HepG2 (cell line): Measurements from ENCODE around the gene GLT1D1. TPM values are rescaled to one million over a fixed set of nuclear protein-coding genes. Genes with fewer than 3 reads are reported as not detected.

Source experiments
- ATAC-seq: fragments of 200-7000 bp; cut with Tn5 transposase; 3 replicates; pipeline ENCODE4 v1.9.1; 2020; ENCODE audit warnings: mild to moderate bottlenecking, moderate library complexity
- BruUV-seq: library from RNA; stranded (reverse); fragments of 400-500 nt; replicated peaks from 2 replicates; lab custom pipeline; 2021; lab: Mats Ljungman, UMichigan
- CTCF ChIA-PET: fragments of 300-600 bp; formaldehyde crosslinking; extraction: SDS; loops from one replicate; lab custom pipeline; 2021; ENCODE audit warnings: low total read pairs, inconsistent platforms, low intra/inter-chr PET ratio; lab: Yijun Ruan, JAX
- POLR2A ChIA-PET: fragments of 350-600 bp; sonication (Branson Sonifier 250); formaldehyde crosslinking; loops from one replicate; lab custom pipeline; 2020; ENCODE audit warnings: antibody characterized with exemption, inconsistent platforms; lab: Yijun Ruan, JAX
- DNase-seq: peaks from one replicate; pipeline ENCODE4 v3.0.0-alpha.2; 2015; ENCODE audit warnings: low spot score
- FAIRE-seq: peaks from 3 replicates; lab custom pipeline; 2011; peaks lifted over from hg19 to GRCh38; lab: Jason Lieb, UNC
- H2AFZ ChIP-seq: one replicate; pipeline ENCODE4 v1.6.1; 2011; ENCODE audit warnings: low read length, inconsistent platforms
- H3K27ac ChIP-seq: fragments of 300-600 bp; 3 replicates; pipeline ENCODE4 v1.8.0; 2011; ENCODE audit warnings: mixed run types, mild to moderate bottlenecking, mixed read lengths, low read length, inconsistent platforms; ENCODE audit not compliant: insufficient read depth; ENCODE audit errors: extremely low read length
- H3K27me3 ChIP-seq, 2 experiments: fragments of 200-600 bp in 1 of 2; 2 replicates in 1 of 2; 3 replicates in 1 of 2; pipeline versions ENCODE4 v1.6.0 to v1.8.0; 2011; ENCODE audit warnings: low read length in 2 of 2, mild to moderate bottlenecking in 2 of 2, moderate library complexity in 2 of 2, inconsistent platforms in 1 of 2; ENCODE audit not compliant: insufficient read depth in 2 of 2, control insufficient read depth in 1 of 2
- H3K36me3 ChIP-seq, 2 experiments: fragments of 200-600 bp in 1 of 2; replicated peaks in 1 of 2; 2 replicates in 1 of 2; 3 replicates in 1 of 2; pipeline versions ENCODE4 v1.5.1 to v1.8.0; 2011; ENCODE audit warnings: low read length in 2 of 2, inconsistent platforms in 1 of 2; ENCODE audit not compliant: insufficient read depth in 2 of 2, control insufficient read depth in 1 of 2
- H3K4me1 ChIP-seq: 2 replicates; pipeline ENCODE4 v1.5.1; 2012; ENCODE audit warnings: low read length, inconsistent platforms; ENCODE audit not compliant: insufficient read depth
- H3K4me2 ChIP-seq: 2 replicates; pipeline ENCODE4 v1.6.0; 2011; ENCODE audit warnings: low read depth, low read length, inconsistent platforms
- H3K4me3 ChIP-seq, 3 experiments: fragments of 200-600 bp in 1 of 3; sonication (generic), shearing (Covaris generic) in 1 of 3; replicated peaks in 1 of 3; 2 replicates each; pipeline ENCODE4 v1.5.1; 2011 to 2016; ENCODE audit warnings: low read length in 3 of 3, inconsistent platforms in 2 of 3, low read depth in 2 of 3, mild to moderate bottlenecking in 2 of 3, control low read depth in 1 of 3, mixed read lengths in 1 of 3; ENCODE audit not compliant: insufficient read depth in 1 of 3
- H3K79me2 ChIP-seq: one replicate; pipeline ENCODE4 v1.6.1; 2011; ENCODE audit warnings: low read length, inconsistent platforms; ENCODE audit not compliant: insufficient read depth
- H3K9ac ChIP-seq: 2 replicates; pipeline ENCODE4 v1.6.0; 2011; ENCODE audit warnings: mild to moderate bottlenecking, low read depth, low read length, inconsistent platforms; ENCODE audit not compliant: insufficient read depth
- H3K9me3 ChIP-seq: 2 replicates; pipeline ENCODE4 v1.5.1; 2012; ENCODE audit warnings: mild to moderate bottlenecking, low read length
- H4K20me1 ChIP-seq: 2 replicates; pipeline ENCODE4 v1.6.0; 2011; ENCODE audit warnings: inconsistent platforms, mild to moderate bottlenecking, low read length, moderate library complexity; ENCODE audit not compliant: insufficient read depth
- ATRX ChIP-seq: sonication (generic); formaldehyde crosslinking; IDR thresholded peaks from 2 replicates; pipeline ENCODE4 v1.4.0; 2020; ENCODE audit warnings: missing genetic modification reagents, borderline replicate concordance
- FOXA1 ChIP-seq, 2 experiments: fragments of 450-650 bp in 1 of 2; sonication (generic) in 1 of 2; formaldehyde crosslinking in 1 of 2; IDR thresholded peaks; 2 replicates each; pipeline versions ENCODE4 v1.4.0 to v1.6.1; 2016 to 2020; ENCODE audit warnings: missing genetic modification reagents in 1 of 2
- KAT7 ChIP-seq: IDR thresholded peaks from 2 replicates; pipeline ENCODE4 v1.6.1; 2018; ENCODE audit warnings: borderline replicate concordance, missing compliant biosample characterization
- PPARG ChIP-seq: conservative IDR thresholded peaks from 2 replicates; pipeline ENCODE4 v1.6.1; 2016; ENCODE audit warnings: missing biosample characterization, missing genetic modification reagents
- ZFP62 ChIP-seq: sonication (generic); formaldehyde crosslinking; IDR thresholded peaks from 2 replicates; pipeline ENCODE4 v1.4.0; 2020; ENCODE audit warnings: missing genetic modification reagents
- ZMYM4 ChIP-seq: sonication (generic); formaldehyde crosslinking; IDR thresholded peaks from 2 replicates; pipeline ENCODE4 v1.8.1; 2023; ENCODE audit warnings: mild to moderate bottlenecking, missing genetic modification reagents
- ZNF724P ChIP-seq: sonication (generic); formaldehyde crosslinking; IDR thresholded peaks from 2 replicates; pipeline ENCODE4 v1.8.0; 2022; ENCODE audit warnings: missing genetic modification reagents, borderline replicate concordance
- ZNF800 ChIP-seq: sonication (generic); formaldehyde crosslinking; IDR thresholded peaks from 2 replicates; pipeline ENCODE4 v1.4.0; 2020; ENCODE audit warnings: missing genetic modification reagents
- ZSCAN31 ChIP-seq: sonication (generic); formaldehyde crosslinking; IDR thresholded peaks from 2 replicates; pipeline ENCODE4 v1.5.0; 2020; ENCODE audit warnings: low read depth, mild to moderate bottlenecking, missing genetic modification reagents
- WGBS: methylation state at CpG from one replicate; pipeline ENCODE4 v1.1.6; 2017; ENCODE audit warnings: low lambda C conversion rate; 5-methylcytosine and 5-hydroxymethylcytosine counted together
- in situ Hi-C: cut with HindIII; loops from 2 replicates; pipeline ENCODE4 v1.10.0; 2017; ENCODE audit warnings: low pct_unique_long_range_greater_than_20kb; ENCODE audit not compliant: extremely low pct_ligation_motif_present
- intact Hi-C: fragments of 100-400 bp; cut with micrococcal nuclease; formaldehyde crosslinking; loops from one replicate; pipeline ENCODE4 v1.10.0; 2022; ENCODE audit not compliant: unreplicated experiment
- polyA plus RNA-seq, 8 experiments: library from polyadenylated mRNA; depleted of rRNA in 3 of 8; stranded (reverse) in 7 of 8; unstranded in 1 of 8; fragments of >200 nt; fragmentation: Illumina TruSeq in 4 of 8; extraction: Trizol in 4 of 8; gene quantifications; 2 replicates each; pipeline versions ENCODE4 v1.2.1 to v1.2.3, GENCODE V29; 2011 to 2016; ENCODE audit warnings: low read depth in 4 of 8, missing spikeins in 1 of 8, mixed read lengths in 1 of 8; ENCODE audit not compliant: insufficient read depth in 1 of 8
- total RNA-seq, 5 experiments: library from RNA; depleted of rRNA; stranded (reverse); fragments of >200 nt; fragmentation: Illumina TruSeq; extraction: Trizol; gene quantifications; 2 replicates each; pipeline ENCODE4 v1.2.3, GENCODE V29; 2016; ENCODE audit warnings: low read depth in 1 of 5
- TF ChIP-seq, protein P1 (sequence below): sonication (generic); formaldehyde crosslinking; IDR thresholded peaks from 2 replicates; pipeline ENCODE4 v1.5.1; 2020; ENCODE audit warnings: missing genetic modification reagents, mild to moderate bottlenecking, borderline replicate concordance
- TF ChIP-seq, protein P2 (sequence below): sonication (generic); formaldehyde crosslinking; IDR thresholded peaks from 2 replicates; pipeline ENCODE4 v1.9.0; 2021; ENCODE audit warnings: mild to moderate bottlenecking, missing genetic modification reagents

Gene GLT1D1
- total and polyA plus RNA-seq, 2 of the 13 experiments (the other 11 are each of a cell fraction or from before 2014, with no cell fraction given) = 0.09 to 0.17 TPM

GRCh38 chr12:128910629-128911028, 57.4 kb downstream of the GLT1D1 start:
- no peak overlapping the region for H3K4me2 ChIP-seq
- H3K4me1 ChIP-seq = peaks cover 20% of the 10 kb centered on the region
- intact Hi-C loops = no loop called here
- H4K20me1 ChIP-seq = no peaks in the 10 kb centered on the region
- FAIRE-seq = no peak
- no peak for ATAC-seq
- WGBS = 65% methylated on average over 10 of the region's 10 CpGs
- no peak overlapping the region for H2AFZ ChIP-seq
- DNase-seq = no peak
- H3K27me3 ChIP-seq = no peaks in the 10 kb centered on the region; a peak in 1 of 5 replicates
- no peak overlapping the region for H3K9ac ChIP-seq
- POLR2A ChIA-PET = no interaction called here
- H3K9me3 ChIP-seq = no peaks in the 10 kb centered on the region
- no peaks in the 10 kb centered on the region for H3K79me2 ChIP-seq
- no peaks in the 10 kb centered on the region for H3K36me3 ChIP-seq
- in situ Hi-C loops = no loop called here
- H3K4me3 ChIP-seq = no peak overlapping the region
- CTCF ChIA-PET = no interaction called here
- BruUV-seq = no TSS peak
- no peak overlapping the region for H3K27ac ChIP-seq
- no peak for TF ChIP-seq ATRX (CRISPR knock-in tag)
- TF ChIP-seq ZFP62 (CRISPR knock-in tag) = no peak
- TF ChIP-seq PPARG = no peak
- TF ChIP-seq ZSCAN31 (CRISPR knock-in tag) = no peak
- TF ChIP-seq FOXA1 (IDR thresholded peaks at IDR 0.05) = no peak
- no peak for TF ChIP-seq FOXA1 (CRISPR knock-in tag; IDR thresholded peaks at IDR 0.05)
- TF ChIP-seq ZNF724P (CRISPR knock-in tag) = no peak
- TF ChIP-seq ZMYM4 (CRISPR knock-in tag) = no peak
- TF ChIP-seq ZNF800 (CRISPR knock-in tag) = no peak
- TF ChIP-seq, protein P1, sequence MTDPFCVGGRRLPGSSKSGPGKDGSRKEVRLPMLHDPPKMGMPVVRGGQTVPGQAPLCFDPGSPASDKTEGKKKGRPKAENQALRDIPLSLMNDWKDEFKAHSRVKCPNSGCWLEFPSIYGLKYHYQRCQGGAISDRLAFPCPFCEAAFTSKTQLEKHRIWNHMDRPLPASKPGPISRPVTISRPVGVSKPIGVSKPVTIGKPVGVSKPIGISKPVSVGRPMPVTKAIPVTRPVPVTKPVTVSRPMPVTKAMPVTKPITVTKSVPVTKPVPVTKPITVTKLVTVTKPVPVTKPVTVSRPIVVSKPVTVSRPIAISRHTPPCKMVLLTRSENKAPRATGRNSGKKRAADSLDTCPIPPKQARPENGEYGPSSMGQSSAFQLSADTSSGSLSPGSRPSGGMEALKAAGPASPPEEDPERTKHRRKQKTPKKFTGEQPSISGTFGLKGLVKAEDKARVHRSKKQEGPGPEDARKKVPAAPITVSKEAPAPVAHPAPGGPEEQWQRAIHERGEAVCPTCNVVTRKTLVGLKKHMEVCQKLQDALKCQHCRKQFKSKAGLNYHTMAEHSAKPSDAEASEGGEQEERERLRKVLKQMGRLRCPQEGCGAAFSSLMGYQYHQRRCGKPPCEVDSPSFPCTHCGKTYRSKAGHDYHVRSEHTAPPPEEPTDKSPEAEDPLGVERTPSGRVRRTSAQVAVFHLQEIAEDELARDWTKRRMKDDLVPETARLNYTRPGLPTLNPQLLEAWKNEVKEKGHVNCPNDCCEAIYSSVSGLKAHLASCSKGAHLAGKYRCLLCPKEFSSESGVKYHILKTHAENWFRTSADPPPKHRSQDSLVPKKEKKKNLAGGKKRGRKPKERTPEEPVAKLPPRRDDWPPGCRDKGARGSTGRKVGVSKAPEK (CRISPR knock-in tag) = no peak
- TF ChIP-seq KAT7 = no peak
- TF ChIP-seq, protein P2, sequence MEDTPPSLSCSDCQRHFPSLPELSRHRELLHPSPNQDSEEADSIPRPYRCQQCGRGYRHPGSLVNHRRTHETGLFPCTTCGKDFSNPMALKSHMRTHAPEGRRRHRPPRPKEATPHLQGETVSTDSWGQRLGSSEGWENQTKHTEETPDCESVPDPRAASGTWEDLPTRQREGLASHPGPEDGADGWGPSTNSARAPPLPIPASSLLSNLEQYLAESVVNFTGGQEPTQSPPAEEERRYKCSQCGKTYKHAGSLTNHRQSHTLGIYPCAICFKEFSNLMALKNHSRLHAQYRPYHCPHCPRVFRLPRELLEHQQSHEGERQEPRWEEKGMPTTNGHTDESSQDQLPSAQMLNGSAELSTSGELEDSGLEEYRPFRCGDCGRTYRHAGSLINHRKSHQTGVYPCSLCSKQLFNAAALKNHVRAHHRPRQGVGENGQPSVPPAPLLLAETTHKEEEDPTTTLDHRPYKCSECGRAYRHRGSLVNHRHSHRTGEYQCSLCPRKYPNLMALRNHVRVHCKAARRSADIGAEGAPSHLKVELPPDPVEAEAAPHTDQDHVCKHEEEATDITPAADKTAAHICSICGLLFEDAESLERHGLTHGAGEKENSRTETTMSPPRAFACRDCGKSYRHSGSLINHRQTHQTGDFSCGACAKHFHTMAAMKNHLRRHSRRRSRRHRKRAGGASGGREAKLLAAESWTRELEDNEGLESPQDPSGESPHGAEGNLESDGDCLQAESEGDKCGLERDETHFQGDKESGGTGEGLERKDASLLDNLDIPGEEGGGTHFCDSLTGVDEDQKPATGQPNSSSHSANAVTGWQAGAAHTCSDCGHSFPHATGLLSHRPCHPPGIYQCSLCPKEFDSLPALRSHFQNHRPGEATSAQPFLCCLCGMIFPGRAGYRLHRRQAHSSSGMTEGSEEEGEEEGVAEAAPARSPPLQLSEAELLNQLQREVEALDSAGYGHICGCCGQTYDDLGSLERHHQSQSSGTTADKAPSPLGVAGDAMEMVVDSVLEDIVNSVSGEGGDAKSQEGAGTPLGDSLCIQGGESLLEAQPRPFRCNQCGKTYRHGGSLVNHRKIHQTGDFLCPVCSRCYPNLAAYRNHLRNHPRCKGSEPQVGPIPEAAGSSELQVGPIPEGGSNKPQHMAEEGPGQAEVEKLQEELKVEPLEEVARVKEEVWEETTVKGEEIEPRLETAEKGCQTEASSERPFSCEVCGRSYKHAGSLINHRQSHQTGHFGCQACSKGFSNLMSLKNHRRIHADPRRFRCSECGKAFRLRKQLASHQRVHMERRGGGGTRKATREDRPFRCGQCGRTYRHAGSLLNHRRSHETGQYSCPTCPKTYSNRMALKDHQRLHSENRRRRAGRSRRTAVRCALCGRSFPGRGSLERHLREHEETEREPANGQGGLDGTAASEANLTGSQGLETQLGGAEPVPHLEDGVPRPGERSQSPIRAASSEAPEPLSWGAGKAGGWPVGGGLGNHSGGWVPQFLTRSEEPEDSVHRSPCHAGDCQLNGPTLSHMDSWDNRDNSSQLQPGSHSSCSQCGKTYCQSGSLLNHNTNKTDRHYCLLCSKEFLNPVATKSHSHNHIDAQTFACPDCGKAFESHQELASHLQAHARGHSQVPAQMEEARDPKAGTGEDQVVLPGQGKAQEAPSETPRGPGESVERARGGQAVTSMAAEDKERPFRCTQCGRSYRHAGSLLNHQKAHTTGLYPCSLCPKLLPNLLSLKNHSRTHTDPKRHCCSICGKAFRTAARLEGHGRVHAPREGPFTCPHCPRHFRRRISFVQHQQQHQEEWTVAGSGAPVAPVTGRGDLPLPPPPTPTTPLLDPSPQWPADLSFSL = no peak
